ENCODE results near the gene FHIT. TPM values are rescaled to one million over a fixed set of nuclear protein-coding genes. Genes with fewer than 3 reads are reported as not detected.

FHIT gene
- total RNA-seq, 1 experiment from 2014 or later: 9.8 TPM

- H3K27me3 ChIP-seq (ENCODE audit: insufficient read depth, low read depth): no peaks in the 10 kb centered on the region
- H3K4me1 ChIP-seq (replicated peaks; ENCODE audit: insufficient read depth): no peaks in the 10 kb centered on the region
- POLR2A ChIA-PET (ENCODE audit: unreplicated experiment): no interaction called here
- intact Hi-C loops (cut with micrococcal nuclease; ENCODE audit: unreplicated experiment): no loop called here
- H3K36me3 ChIP-seq (ENCODE audit: low read depth): no peaks in the 10 kb centered on the region
- TF ChIP-seq CTCF (conservative IDR thresholded peaks at IDR 0.05): no peak
- no peak for TF ChIP-seq EZH2 (IDR thresholded peaks at IDR 0.05; ENCODE audit: low read depth)
- H3K79me2 ChIP-seq (ENCODE audit: low read depth): no peaks in the 10 kb centered on the region
- no peaks in the 10 kb centered on the region for H3K9me3 ChIP-seq (ENCODE audit: insufficient read depth, low read depth)
- no TSS peak for BruUV-seq (replicated peaks)
- H3F3A ChIP-seq (ENCODE audit: insufficient read depth, low read depth): no peaks in the 10 kb centered on the region
- H3K9me2 ChIP-seq (ENCODE audit: insufficient read depth): no peaks in the 10 kb centered on the region
- no peak for DNase-seq
- H3K4me2 ChIP-seq: no peak overlapping the region
- CTCF ChIA-PET: no interaction called here
- no peak overlapping the region for H2AFZ ChIP-seq
- H4K20me1 ChIP-seq (ENCODE audit: insufficient read depth): no peaks in the 10 kb centered on the region
- H3K4me3 ChIP-seq: no peak overlapping the region
- H3K27ac ChIP-seq: no peak overlapping the region
Observed at GRCh38 chr3:60135474-60135873, 1115.8 kb downstream of the FHIT start.

- CTCF ChIA-PET: no interaction called here
- Histone ChIP-seq H3K27me3 (ENCODE audit: insufficient read depth, low read depth) (no peaks in the 10 kb centered on the region), H3K36me3 (ENCODE audit: low read depth) (no peaks in the 10 kb centered on the region), H3K9me2 (ENCODE audit: insufficient read depth) (no peaks in the 10 kb centered on the region), H3K79me2 (ENCODE audit: low read depth) (no peaks in the 10 kb centered on the region), H3K4me2 (no peak overlapping the region), H3K9me3 (ENCODE audit: insufficient read depth, low read depth) (no peaks in the 10 kb centered on the region), H3F3A (ENCODE audit: insufficient read depth, low read depth) (no peaks in the 10 kb centered on the region), H3K4me1 (replicated peaks; ENCODE audit: insufficient read depth) (no peaks in the 10 kb centered on the region), H3K4me3 (no peak overlapping the region), H3K27ac (no peak overlapping the region), H4K20me1 (ENCODE audit: insufficient read depth) (no peaks in the 10 kb centered on the region), H2AFZ (no peak overlapping the region)
- TF ChIP-seq EZH2 (IDR thresholded peaks at IDR 0.05; ENCODE audit: low read depth) (no peak), CTCF (conservative IDR thresholded peaks at IDR 0.05) (no peak)
- intact Hi-C loops (cut with micrococcal nuclease; ENCODE audit: unreplicated experiment): no loop called here
- no peak for DNase-seq
- BruUV-seq (replicated peaks): no TSS peak
- POLR2A ChIA-PET (ENCODE audit: unreplicated experiment): no interaction called here
Observed at GRCh38 chr3:60133269-60134162, 1117.7 kb downstream of the FHIT start.

- H3K9me3 ChIP-seq (ENCODE audit: insufficient read depth, low read depth): no peaks in the 10 kb centered on the region
- H4K20me1 ChIP-seq (ENCODE audit: insufficient read depth): no peaks in the 10 kb centered on the region
- no peaks in the 10 kb centered on the region for H3F3A ChIP-seq (ENCODE audit: insufficient read depth, low read depth)
- ChIA-PET POLR2A (ENCODE audit: unreplicated experiment) (no interaction called here), CTCF (no interaction called here)
- H3K4me3 ChIP-seq: no peak overlapping the region
- H3K4me1 ChIP-seq (replicated peaks; ENCODE audit: insufficient read depth): no peaks in the 10 kb centered on the region
- no peaks in the 10 kb centered on the region for H3K27me3 ChIP-seq (ENCODE audit: insufficient read depth, low read depth)
- H3K4me2 ChIP-seq: no peak overlapping the region
- BruUV-seq (replicated peaks): no TSS peak
- no peak overlapping the region for H3K27ac ChIP-seq
- no peak overlapping the region for H2AFZ ChIP-seq
- no peak for TF ChIP-seq EZH2 (IDR thresholded peaks at IDR 0.05; ENCODE audit: low read depth)
- TF ChIP-seq CTCF (conservative IDR thresholded peaks at IDR 0.05): no peak
- no peaks in the 10 kb centered on the region for H3K79me2 ChIP-seq (ENCODE audit: low read depth)
- H3K9me2 ChIP-seq (ENCODE audit: insufficient read depth): no peaks in the 10 kb centered on the region
- H3K36me3 ChIP-seq (ENCODE audit: low read depth): no peaks in the 10 kb centered on the region
- DNase-seq: no peak
- intact Hi-C loops (cut with micrococcal nuclease; ENCODE audit: unreplicated experiment): no loop called here
Observed at GRCh38 chr3:60131618-60132017, 1119.6 kb downstream of the FHIT start.

Measured in PC-9 (cell line).